GM10847 (cell line): ENCODE results near the gene TBCD.

Source experiments
- POLR2A ChIP-seq: IDR thresholded peaks from 2 replicates; pipeline ENCODE4 v1.6.1; 2011; ENCODE audit not compliant: insufficient read length; ENCODE audit errors: extremely low read depth

Gene TBCD

GRCh38 chr17:82908543-82909160, 156.8 kb downstream of the TBCD start:
- no peak for TF ChIP-seq POLR2A

- TF ChIP-seq POLR2A, result no peak
Measured at GRCh38 chr17:82909322-82909904, 157.5 kb downstream of the TBCD start.

GRCh38 chr17:82910041-82910481, 158.2 kb downstream of the TBCD start:
- no peak for TF ChIP-seq POLR2A

- no peak for TF ChIP-seq POLR2A
Measured at GRCh38 chr17:82910770-82911169, 158.9 kb downstream of the TBCD start.

- TF ChIP-seq POLR2A, result no peak
Measured at GRCh38 chr17:82911822-82912221, 160.0 kb downstream of the TBCD start.

GRCh38 chr17:82912484-82913089, 160.7 kb downstream of the TBCD start:
- no peak for TF ChIP-seq POLR2A

- TF ChIP-seq POLR2A, result no peak
Measured at GRCh38 chr17:82913304-82914043, 161.6 kb downstream of the TBCD start.

GRCh38 chr17:82914375-82914774, 162.5 kb downstream of the TBCD start:
- no peak for TF ChIP-seq POLR2A

GRCh38 chr17:82915010-82915756, 163.3 kb downstream of the TBCD start:
- no peak for TF ChIP-seq POLR2A

- no peak for TF ChIP-seq POLR2A
Measured at GRCh38 chr17:82915757-82916027, 163.8 kb downstream of the TBCD start.

- TF ChIP-seq POLR2A, result no peak
Measured at GRCh38 chr17:82917699-82918345, 166.0 kb downstream of the TBCD start.

- TF ChIP-seq POLR2A, result no peak
Measured at GRCh38 chr17:82918508-82918907, 166.6 kb downstream of the TBCD start.

- TF ChIP-seq POLR2A, result no peak
Measured at GRCh38 chr17:82920150-82920549, 168.3 kb downstream of the TBCD start.

GRCh38 chr17:82920715-82921114, 168.8 kb downstream of the TBCD start:
- TF ChIP-seq POLR2A, result no peak

GRCh38 chr17:82921426-82921825, 169.6 kb downstream of the TBCD start:
- no peak for TF ChIP-seq POLR2A
